ENCODE measurements around the gene CHAT.

CHAT gene

GRCh38 chr10:49690698-49691356 lies 77.0 kb downstream of the CHAT start:
- Histone ChIP-seq H3K9ac (no peak overlapping the region), H3K4me1 (no peaks in the 10 kb centered on the region), H3K4me3 (ENCODE audit: low read depth, low read length) (no peak overlapping the region), H3K36me3 (ENCODE audit: control insufficient read depth, insufficient read depth, low read length) (no peaks in the 10 kb centered on the region), H3K9me3 (ENCODE audit: control insufficient read depth, low read length) (no peaks in the 10 kb centered on the region), H3K27me3 (ENCODE audit: control insufficient read depth, insufficient read depth, low read length) (no peaks in the 10 kb centered on the region), H2AFZ (no peak overlapping the region), H3K79me2 (no peaks in the 10 kb centered on the region), H3K27ac (no peak overlapping the region), H3K4me2 (ENCODE audit: low read length) (no peak overlapping the region)
- TF ChIP-seq CTCF (IDR thresholded peaks at IDR 0.05) = no peak

- H3K27ac ChIP-seq = no peak overlapping the region
- no peaks in the 10 kb centered on the region for H3K4me1 ChIP-seq
- no peak for TF ChIP-seq CTCF (IDR thresholded peaks at IDR 0.05)
- H3K36me3 ChIP-seq (ENCODE audit: control insufficient read depth, insufficient read depth, low read length) = no peaks in the 10 kb centered on the region
- no peak overlapping the region for H3K9ac ChIP-seq
- no peaks in the 10 kb centered on the region for H3K27me3 ChIP-seq (ENCODE audit: control insufficient read depth, insufficient read depth, low read length)
- H3K9me3 ChIP-seq (ENCODE audit: control insufficient read depth, low read length) = no peaks in the 10 kb centered on the region
- H3K4me3 ChIP-seq (ENCODE audit: low read depth, low read length) = no peak overlapping the region
- H3K79me2 ChIP-seq = no peaks in the 10 kb centered on the region
- H3K4me2 ChIP-seq (ENCODE audit: low read length) = no peak overlapping the region
- no peak overlapping the region for H2AFZ ChIP-seq
These were observed 77.8 kb downstream of the CHAT start for GRCh38 chr10:49691588-49691987.

- H3K9me3 ChIP-seq (ENCODE audit: control insufficient read depth, low read length) = no peaks in the 10 kb centered on the region
- no peaks in the 10 kb centered on the region for H3K79me2 ChIP-seq
- no peak overlapping the region for H3K9ac ChIP-seq
- no peaks in the 10 kb centered on the region for H3K36me3 ChIP-seq (ENCODE audit: control insufficient read depth, insufficient read depth, low read length)
- no peak overlapping the region for H3K4me3 ChIP-seq (ENCODE audit: low read depth, low read length)
- no peak overlapping the region for H3K4me2 ChIP-seq (ENCODE audit: low read length)
- H3K4me1 ChIP-seq = no peaks in the 10 kb centered on the region
- no peak overlapping the region for H2AFZ ChIP-seq
- no peak overlapping the region for H3K27ac ChIP-seq
- no peak for TF ChIP-seq CTCF (IDR thresholded peaks at IDR 0.05)
- H3K27me3 ChIP-seq (ENCODE audit: control insufficient read depth, insufficient read depth, low read length) = no peaks in the 10 kb centered on the region
These were observed 80.6 kb downstream of the CHAT start for GRCh38 chr10:49694466-49694865.

- H3K4me2 ChIP-seq (ENCODE audit: low read length) = no peak overlapping the region
- H2AFZ ChIP-seq = peak overlapping the region; percentile 13
- H3K79me2 ChIP-seq = no peaks in the 10 kb centered on the region
- TF ChIP-seq CTCF (IDR thresholded peaks at IDR 0.05) = no peak
- no peaks in the 10 kb centered on the region for H3K36me3 ChIP-seq (ENCODE audit: control insufficient read depth, insufficient read depth, low read length)
- no peaks in the 10 kb centered on the region for H3K9me3 ChIP-seq (ENCODE audit: control insufficient read depth, low read length)
- no peaks in the 10 kb centered on the region for H3K27me3 ChIP-seq (ENCODE audit: control insufficient read depth, insufficient read depth, low read length)
- no peak overlapping the region for H3K9ac ChIP-seq
- H3K4me1 ChIP-seq = no peaks in the 10 kb centered on the region
- no peak overlapping the region for H3K4me3 ChIP-seq (ENCODE audit: low read depth, low read length)
- no peak overlapping the region for H3K27ac ChIP-seq
These were observed 82.5 kb downstream of the CHAT start for GRCh38 chr10:49696311-49696710.

GRCh38 chr10:49698679-49699078 lies 84.8 kb downstream of the CHAT start:
- Histone ChIP-seq H3K79me2 (no peaks in the 10 kb centered on the region), H3K27ac (no peak overlapping the region), H3K27me3 (ENCODE audit: control insufficient read depth, insufficient read depth, low read length) (no peaks in the 10 kb centered on the region), H3K9ac (no peak overlapping the region), H3K9me3 (ENCODE audit: control insufficient read depth, low read length) (no peaks in the 10 kb centered on the region), H3K4me1 (no peaks in the 10 kb centered on the region), H2AFZ (no peak overlapping the region), H3K4me3 (ENCODE audit: low read depth, low read length) (no peak overlapping the region), H3K4me2 (ENCODE audit: low read length) (no peak overlapping the region), H3K36me3 (ENCODE audit: control insufficient read depth, insufficient read depth, low read length) (no peaks in the 10 kb centered on the region)
- TF ChIP-seq CTCF (IDR thresholded peaks at IDR 0.05) = no peak

Measured in parathyroid adenoma (tissue), 2 donors.